K562 (cell line): ENCODE results near the gene SNTG2. TPM values are rescaled to one million over a fixed set of nuclear protein-coding genes. Genes with fewer than 3 reads are reported as not detected.

ENCODE experiments used
- ATAC-seq: fragments of 200-7000 bp; cut with Tn5 transposase; 3 replicates; pipeline ENCODE4 v1.9.1; 2020; ENCODE audit warnings: moderate library complexity
- BruUV-seq: library from RNA; stranded (reverse); fragments of 400-500 nt; replicated peaks from 2 replicates; lab custom pipeline; 2021; lab: Mats Ljungman, UMichigan
- CTCF ChIA-PET: fragments of 300-600 bp; formaldehyde crosslinking; extraction: SDS; loops from one replicate; lab custom pipeline; 2021; ENCODE audit warnings: low intra/inter-chr PET ratio; lab: Yijun Ruan, JAX
- POLR2A ChIA-PET: fragments of 300-600, 350-650 bp; sonication (Branson Sonifier 250); formaldehyde crosslinking; extraction: SDS; loops from one replicate; lab custom pipeline; 2021; ENCODE audit warnings: antibody characterized with exemption, inconsistent platforms; lab: Yijun Ruan, JAX
- DNase-seq, 4 experiments: peaks; one replicate each; pipeline versions ENCODE4 v3.0.0 to v3.0.0-alpha.2; 2011 to 2018; ENCODE audit warnings: low spot score in 3 of 4, mixed read lengths in 3 of 4; ENCODE audit errors: extremely low read depth in 1 of 4
- FAIRE-seq: peaks from 2 replicates; lab custom pipeline; 2011; peaks lifted over from hg19 to GRCh38; lab: Jason Lieb, UNC
- H2AFZ ChIP-seq: 2 replicates; pipeline ENCODE4 v1.6.0; 2011; ENCODE audit warnings: low read depth, low read length, control low read depth, inconsistent platforms
- H3K27ac ChIP-seq: fragments of 200-600 bp; 3 replicates; pipeline ENCODE4 v1.8.0; 2011; ENCODE audit warnings: low read depth, mild to moderate bottlenecking, control low read depth, inconsistent platforms, low read length, moderate library complexity, mixed read lengths; ENCODE audit errors: extremely low read depth
- H3K27me3 ChIP-seq, 2 experiments: fragments of 300-600 bp in 1 of 2; 2 replicates in 1 of 2; 3 replicates in 1 of 2; pipeline versions ENCODE4 v1.6.0 to v1.8.0; 2011; ENCODE audit warnings: inconsistent platforms in 2 of 2, low read length in 2 of 2, mild to moderate bottlenecking in 1 of 2, mixed read lengths in 1 of 2, moderate library complexity in 1 of 2; ENCODE audit not compliant: control insufficient read depth in 2 of 2, insufficient read depth in 2 of 2
- H3K36me3 ChIP-seq: fragments of 300-600 bp; 3 replicates; pipeline ENCODE4 v1.8.0; 2011; ENCODE audit warnings: mild to moderate bottlenecking, low read length, inconsistent platforms; ENCODE audit not compliant: control insufficient read depth, insufficient read depth
- H3K4me1 ChIP-seq, 2 experiments: fragments of 200-600 bp in 1 of 2; replicated peaks in 1 of 2; 2 replicates in 1 of 2; 3 replicates in 1 of 2; pipeline versions ENCODE4 v1.5.1 to v1.8.0; 2011; ENCODE audit warnings: inconsistent platforms in 2 of 2, low read length in 2 of 2, mild to moderate bottlenecking in 1 of 2, mixed read lengths in 1 of 2, moderate library complexity in 1 of 2; ENCODE audit not compliant: control insufficient read depth in 2 of 2, insufficient read depth in 2 of 2
- H3K4me2 ChIP-seq: 2 replicates; pipeline ENCODE4 v1.6.1; 2011; ENCODE audit warnings: low read length, control low read depth, inconsistent platforms, mixed read lengths; ENCODE audit not compliant: insufficient read depth
- H3K4me3 ChIP-seq: fragments of 200-600 bp; sonication (generic), shearing (Covaris generic); 2 replicates; pipeline ENCODE4 v1.5.1; 2016; ENCODE audit warnings: control low read depth, inconsistent platforms
- H3K79me2 ChIP-seq: fragments of 200-600 bp; 3 replicates; pipeline ENCODE4 v1.8.0; 2011; ENCODE audit warnings: low read length, inconsistent platforms; ENCODE audit not compliant: control insufficient read depth, insufficient read depth
- H3K9ac ChIP-seq, 2 experiments: 2 replicates each; pipeline versions ENCODE4 v1.6.0 to v1.6.1; 2011; ENCODE audit warnings: low read depth in 2 of 2, low read length in 2 of 2, control low read depth in 1 of 2, inconsistent platforms in 1 of 2, mild to moderate bottlenecking in 1 of 2, mixed read lengths in 1 of 2; ENCODE audit not compliant: insufficient read depth in 1 of 2
- H3K9me1 ChIP-seq: one replicate; pipeline ENCODE4 v1.6.0; 2011; ENCODE audit warnings: inconsistent platforms, mild to moderate bottlenecking, low read length, moderate library complexity; ENCODE audit not compliant: control insufficient read depth, insufficient read depth
- H3K9me3 ChIP-seq: replicated peaks from 2 replicates; pipeline ENCODE4 v1.5.1; 2011; ENCODE audit warnings: low read depth, low read length, inconsistent platforms; ENCODE audit not compliant: control insufficient read depth, insufficient read depth
- H4K20me1 ChIP-seq: replicated peaks from 2 replicates; pipeline ENCODE4 v1.6.1; 2011; ENCODE audit warnings: low read length, inconsistent platforms, mixed read lengths; ENCODE audit not compliant: control insufficient read depth, insufficient read depth
- BRD4 ChIP-seq: fragments of 200-600 bp; sonication (generic); IDR thresholded peaks from 2 replicates; pipeline ENCODE4 v1.6.1; 2017; ENCODE audit warnings: inconsistent platforms
- E2F8 ChIP-seq: fragments of 450-650 bp; IDR thresholded peaks from 2 replicates; pipeline ENCODE4 v1.7.1; 2018; ENCODE audit warnings: mild to moderate bottlenecking, low read depth; ENCODE audit not compliant: partially characterized antibody
- HNRNPLL ChIP-seq: fragments of 200-400 bp; formaldehyde crosslinking; IDR thresholded peaks from 2 replicates; pipeline ENCODE4 v1.6.1; 2017; ENCODE audit warnings: low read length, low read depth, mild to moderate bottlenecking; ENCODE audit not compliant: poor library complexity, severe bottlenecking
- MED1 ChIP-seq: sonication (generic); formaldehyde crosslinking; IDR thresholded peaks from 2 replicates; pipeline ENCODE4 v1.8.1; 2023; ENCODE audit warnings: missing genetic modification reagents, borderline replicate concordance
- MEF2A ChIP-seq: IDR thresholded peaks from 2 replicates; pipeline ENCODE4 v1.6.1; 2011; ENCODE audit warnings: low read depth, mild to moderate bottlenecking, low read length, moderate library complexity; ENCODE audit not compliant: control insufficient read depth
- NFATC3 ChIP-seq: fragments of 450-650 bp; IDR thresholded peaks from 2 replicates; pipeline ENCODE4 v1.6.1; 2017; ENCODE audit warnings: mild to moderate bottlenecking
- NFIX ChIP-seq: fragments of 250-450 bp; sonication (Bioruptor Pico); IDR thresholded peaks from 2 replicates; pipeline ENCODE4 v1.4.0; 2020; ENCODE audit warnings: low read depth, mild to moderate bottlenecking, moderate library complexity
- NR0B1 ChIP-seq: fragments of 450-650 bp; IDR thresholded peaks from one replicate; pipeline ENCODE4 v1.6.1; 2018; ENCODE audit warnings: mild to moderate bottlenecking, moderate library complexity; ENCODE audit not compliant: partially characterized antibody
- NR1H2 ChIP-seq: sonication (generic); formaldehyde crosslinking; IDR thresholded peaks from 2 replicates; pipeline ENCODE4 v1.4.0; 2020; ENCODE audit warnings: mild to moderate bottlenecking, missing genetic modification reagents
- PPARD ChIP-seq: fragments of 250-450 bp; sonication (Bioruptor Pico); IDR thresholded peaks from 2 replicates; pipeline ENCODE4 v1.8.0; 2022; ENCODE audit warnings: inconsistent platforms, mild to moderate bottlenecking, moderate library complexity
- PRMT5 ChIP-seq: sonication (generic); formaldehyde crosslinking; IDR thresholded peaks from 2 replicates; pipeline ENCODE4 v1.5.0; 2020; ENCODE audit warnings: missing genetic modification reagents
- PRPF4 ChIP-seq: fragments of 200-400 bp; formaldehyde crosslinking; IDR thresholded peaks from one replicate; pipeline ENCODE4 v1.6.1; 2017; ENCODE audit warnings: low read length, low read depth, mild to moderate bottlenecking; ENCODE audit not compliant: insufficient read depth, poor library complexity, severe bottlenecking
- RBM39 ChIP-seq: fragments of 200-400 bp; formaldehyde crosslinking; optimal IDR thresholded peaks from 2 replicates; pipeline ENCODE3; 2018; ENCODE audit warnings: low read depth, low read length
- TBL1XR1 ChIP-seq, 2 experiments: IDR thresholded peaks; 2 replicates each; pipeline ENCODE4 v1.6.1; 2012; ENCODE audit warnings: improper control_type of control experiment in 2 of 2, low read length in 2 of 2, mild to moderate bottlenecking in 1 of 2
- ZBTB7A ChIP-seq: IDR thresholded peaks from 2 replicates; pipeline ENCODE4 v1.6.1; 2011; ENCODE audit warnings: low read depth, mild to moderate bottlenecking, low read length, moderate library complexity, borderline replicate concordance; ENCODE audit not compliant: control insufficient read depth
- ZNF253 ChIP-seq: fragments of 250-450 bp; sonication (Bioruptor Pico); conservative IDR thresholded peaks from 2 replicates; pipeline ENCODE4 v1.6.1; 2021; ENCODE audit warnings: mild to moderate bottlenecking
- WGBS: fragments of 100-300 bp; shearing (Covaris generic); methylation state at CpG from one replicate; pipeline ENCODE4 v1.1.6; 2016; ENCODE audit warnings: low coverage, mixed read lengths; ENCODE audit not compliant: insufficient coverage; ENCODE audit errors: missing lambda C conversion rate; 5-methylcytosine and 5-hydroxymethylcytosine counted together
- in situ Hi-C: fragments of 300-500 bp; cut with MboI; formaldehyde crosslinking; loops from 4 replicates; pipeline ENCODE4 v1.15.0; 2018; ENCODE audit warnings: inconsistent platforms, mixed read lengths
- intact Hi-C: fragments of 100-400 bp; cut with micrococcal nuclease; formaldehyde crosslinking; loops from 2 replicates; pipeline ENCODE4 v1.14.2; 2022
- polyA plus RNA-seq, 8 experiments: library from polyadenylated mRNA; depleted of rRNA in 4 of 8; stranded (reverse) in 5 of 8; unstranded in 3 of 8; fragments of >200 nt; fragmentation: Nextera tagmentation in 2 of 8; fragmentation: Illumina TruSeq in 1 of 8; extraction: Ambion mirVana in 2 of 8; extraction: Trizol in 1 of 8; gene quantifications; 2 replicates each; pipeline versions ENCODE4 v1.2.1 to v1.2.3, GENCODE V29; 2011 to 2014; ENCODE audit warnings: inconsistent platforms in 1 of 8, missing spikeins in 1 of 8
- total RNA-seq, 7 experiments: library from RNA; depleted of rRNA in 6 of 7; stranded (reverse); fragments of >200 nt in 6 of 7; fragmentation: Illumina TruSeq in 2 of 7; extraction: Trizol in 2 of 7; gene quantifications; 2 replicates each; pipeline versions ENCODE4 v1.2.1 to v1.2.3, GENCODE V29; 2011 to 2021; ENCODE audit warnings: low replicate concordance in 1 of 7

Gene SNTG2
- total and polyA plus RNA-seq, 9 of the 15 experiments (the other 6 are each of a cell fraction or from before 2014, with no cell fraction given), result not detected

GRCh38 chr2:1301056-1301455, 350.4 kb downstream of the SNTG2 start:
- H3K9ac ChIP-seq, result no peak overlapping the region
- H3K4me2 ChIP-seq, result no peak overlapping the region
- H3K4me3 ChIP-seq, result no peak overlapping the region
- H3K27ac ChIP-seq, result no peak overlapping the region
- BruUV-seq, result no TSS peak
- in situ Hi-C loops, result no loop called here
- ATAC-seq (no peak), DNase-seq (no peak), FAIRE-seq (no peak)
- H3K27me3 ChIP-seq, result peaks cover 0 to 16% of the 10 kb centered on the region in 2 experiments; a peak in 2 of 5 replicates
- no peaks in the 10 kb centered on the region for H3K79me2 ChIP-seq
- intact Hi-C loops, result no loop called here
- 0% methylated on average over 5 of the region's 5 CpGs for WGBS
- CTCF ChIA-PET, result no interaction called here
- H3K9me1 ChIP-seq, result no peaks in the 10 kb centered on the region
- no peaks in the 10 kb centered on the region for H4K20me1 ChIP-seq
- POLR2A ChIA-PET, result no interaction called here
- H3K4me1 ChIP-seq, result no peaks in the 10 kb centered on the region
- no peaks in the 10 kb centered on the region for H3K9me3 ChIP-seq
- H2AFZ ChIP-seq, result no peak overlapping the region
- H3K36me3 ChIP-seq, result no peaks in the 10 kb centered on the region
- TF ChIP-seq BRD4 (no peak), PPARD (CRISPR knock-in tag) (no peak), MED1 (CRISPR knock-in tag) (no peak), TBL1XR1 (IDR thresholded peaks at IDR 0.05; ENCODE audit: low read length in 2 of 2) (no peak), ZNF253 (CRISPR knock-in tag) (no peak), RBM39 (no peak), NR1H2 (CRISPR knock-in tag) (no peak), PRPF4 (no peak), NFATC3 (no peak), NFIX (CRISPR knock-in tag) (no peak), HNRNPLL (no peak), ZBTB7A (no peak), MEF2A (no peak), NR0B1 (no peak), E2F8 (no peak), PRMT5 (CRISPR knock-in tag) (no peak)
